Body of pancreas (tissue), 4 donors: Measurements from ENCODE around the gene HS3ST4. TPM values are rescaled to one million over a fixed set of nuclear protein-coding genes. Genes with fewer than 3 reads are reported as not detected.

Experiments used
- ATAC-seq: fragments of 150-250 bp; one replicate; pipeline ENCODE4 v1.9.1; 2016
- DNase-seq, 4 donors: peaks; one replicate each; pipeline ENCODE4 v3.0.0-alpha.2; 2019
- H3K27ac ChIP-seq, 4 donors: fragments of 200-600 bp; sonication (generic); 1 replicate in 3 of 4; 2 replicates in 1 of 4; pipeline versions ENCODE4 v1.5.1 to v1.6.1; 2016 to 2019; ENCODE audit warnings: mild to moderate bottlenecking in 1 of 4, mixed read lengths in 1 of 4, moderate library complexity in 1 of 4
- H3K27me3 ChIP-seq, 2 donors: fragments of 200-600 bp; sonication (generic); one replicate each; pipeline ENCODE4 v1.6.0; 2016; ENCODE audit warnings: mild to moderate bottlenecking in 1 of 2
- H3K36me3 ChIP-seq, 2 donors: fragments of 200-600 bp; sonication (generic); replicated peaks in 1 of 2; 2 replicates each; pipeline ENCODE4 v1.5.1; 2016; ENCODE audit warnings: low read depth in 2 of 2; ENCODE audit not compliant: insufficient read depth in 1 of 2
- H3K4me1 ChIP-seq: fragments of 200-600 bp; sonication (generic); one replicate; pipeline ENCODE4 v1.6.0; 2016
- H3K4me3 ChIP-seq, 2 donors: fragments of 200-600 bp; sonication (generic); 1 replicate in 1 of 2; 2 replicates in 1 of 2; pipeline ENCODE4 v1.5.1; 2016 to 2019
- H3K9me3 ChIP-seq, 3 donors: fragments of 200-600 bp; sonication (generic); 1 replicate in 2 of 3; 2 replicates in 1 of 3; pipeline ENCODE4 v1.5.1; 2016
- CTCF ChIP-seq, 7 experiments: fragments of 450-650 bp in 4 of 7; fragments of 200-600 bp in 3 of 7; sonication (generic) in 3 of 7; IDR thresholded peaks; one replicate each; pipeline ENCODE4 v1.5.1; 2016 to 2019; ENCODE audit warnings: antibody characterized with exemption in 7 of 7
- POLR2A ChIP-seq, 3 donors: fragments of 450-650 bp; IDR thresholded peaks; one replicate each; pipeline ENCODE4 v1.6.1; 2016; ENCODE audit warnings: antibody characterized with exemption in 3 of 3, mild to moderate bottlenecking in 2 of 3
- WGBS, 2 donors: methylation state at CpG; one replicate each; pipeline ENCODE4 v1.1.5; 2017; 5-methylcytosine and 5-hydroxymethylcytosine counted together
- intact Hi-C: fragments of 100-400 bp; cut with DNase I; formaldehyde crosslinking; loops from one replicate; pipeline ENCODE4 v1.15.1; 2023
- total RNA-seq, 2 donors: library from RNA; depleted of rRNA; stranded (reverse); fragments of >200 nt; gene quantifications; one replicate each; pipeline ENCODE4 v1.1.0, GENCODE V29; 2016

HS3ST4 gene
- total RNA-seq, 2 donors from 2014 or later: not detected

- no peak for ATAC-seq
- TF ChIP-seq POLR2A (IDR thresholded peaks at IDR 0.05): no peak
- TF ChIP-seq CTCF (IDR thresholded peaks at IDR 0.05): no peak
- no peak for DNase-seq
These were observed 410.6 kb downstream of the HS3ST4 start for GRCh38 chr16:26102369-26102768.

GRCh38 chr16:26108836-26109505 is 417.2 kb downstream of the HS3ST4 start:
- ATAC-seq (no peak), DNase-seq (no peak)
- TF ChIP-seq POLR2A (IDR thresholded peaks at IDR 0.05) (no peak), CTCF (IDR thresholded peaks at IDR 0.05) (no peak)
- Histone ChIP-seq H3K9me3 (no peaks in the 10 kb centered on the region), H3K4me3 (no peak overlapping the region), H3K36me3 (no peaks in the 10 kb centered on the region), H3K27me3 (no peaks in the 10 kb centered on the region), H3K4me1 (no peaks in the 10 kb centered on the region), H3K27ac (no peak overlapping the region)
- intact Hi-C loops: no loop called here
- 63 to 70% methylated on average over 13 of the region's 13 CpGs for WGBS, 2 donors

More at GRCh38 chr16:26102369-26102768, 410.6 kb downstream of the HS3ST4 start:
- H3K27me3 ChIP-seq: no peaks in the 10 kb centered on the region
- H3K27ac ChIP-seq: no peak overlapping the region
- intact Hi-C loops: no loop called here
- no peak overlapping the region for H3K4me3 ChIP-seq
- 49 to 53% methylated on average over 6 of the region's 6 CpGs for WGBS, 2 donors
- H3K4me1 ChIP-seq: no peaks in the 10 kb centered on the region
- no peaks in the 10 kb centered on the region for H3K36me3 ChIP-seq
- H3K9me3 ChIP-seq: no peaks in the 10 kb centered on the region

- Histone ChIP-seq H3K36me3 (no peaks in the 10 kb centered on the region), H3K4me3 (no peak overlapping the region), H3K27me3 (no peaks in the 10 kb centered on the region), H3K27ac (no peak overlapping the region), H3K4me1 (no peaks in the 10 kb centered on the region), H3K9me3 (no peaks in the 10 kb centered on the region)
- 49 to 59% methylated on average over 5 of the region's 5 CpGs for WGBS, 2 donors
- DNase-seq (no peak), ATAC-seq (no peak)
- TF ChIP-seq POLR2A (IDR thresholded peaks at IDR 0.05) (no peak), CTCF (IDR thresholded peaks at IDR 0.05) (no peak)
- intact Hi-C loops: no loop called here
These were observed 420.1 kb downstream of the HS3ST4 start for GRCh38 chr16:26111900-26112299.

GRCh38 chr16:26118575-26118974 is 426.8 kb downstream of the HS3ST4 start:
- no peak for DNase-seq

More at GRCh38 chr16:26118575-26118974, 426.8 kb downstream of the HS3ST4 start:
- intact Hi-C loops: no loop called here
- H3K36me3 ChIP-seq: no peaks in the 10 kb centered on the region
- no peaks in the 10 kb centered on the region for H3K9me3 ChIP-seq
- no peaks in the 10 kb centered on the region for H3K27me3 ChIP-seq
- no peak for ATAC-seq
- no peak overlapping the region for H3K27ac ChIP-seq
- H3K4me1 ChIP-seq: no peaks in the 10 kb centered on the region
- WGBS, 2 donors: 10 to 16% methylated on average over 3 of the region's 3 CpGs
- TF ChIP-seq CTCF (IDR thresholded peaks at IDR 0.05) (no peak), POLR2A (IDR thresholded peaks at IDR 0.05) (no peak)
- no peak overlapping the region for H3K4me3 ChIP-seq
